GM19193 (cell line): ENCODE measurements around the gene JAKMIP1.

Source experiments
- POLR2A ChIP-seq: IDR thresholded peaks from 4 replicates; pipeline ENCODE4 v1.6.1; 2011; ENCODE audit not compliant: insufficient read depth, insufficient read length; ENCODE audit errors: extremely low read depth

The JAKMIP1 gene

GRCh38 chr4:6071959-6072720, 128.2 kb downstream of the JAKMIP1 start:
- no peak for TF ChIP-seq POLR2A

GRCh38 chr4:6071191-6071958, 129.0 kb downstream of the JAKMIP1 start:
- TF ChIP-seq POLR2A, result no peak

- TF ChIP-seq POLR2A, result no peak
Observed at GRCh38 chr4:6069845-6070709, 130.3 kb downstream of the JAKMIP1 start.

- no peak for TF ChIP-seq POLR2A
Observed at GRCh38 chr4:6068986-6069385, 131.4 kb downstream of the JAKMIP1 start.

DNA sequence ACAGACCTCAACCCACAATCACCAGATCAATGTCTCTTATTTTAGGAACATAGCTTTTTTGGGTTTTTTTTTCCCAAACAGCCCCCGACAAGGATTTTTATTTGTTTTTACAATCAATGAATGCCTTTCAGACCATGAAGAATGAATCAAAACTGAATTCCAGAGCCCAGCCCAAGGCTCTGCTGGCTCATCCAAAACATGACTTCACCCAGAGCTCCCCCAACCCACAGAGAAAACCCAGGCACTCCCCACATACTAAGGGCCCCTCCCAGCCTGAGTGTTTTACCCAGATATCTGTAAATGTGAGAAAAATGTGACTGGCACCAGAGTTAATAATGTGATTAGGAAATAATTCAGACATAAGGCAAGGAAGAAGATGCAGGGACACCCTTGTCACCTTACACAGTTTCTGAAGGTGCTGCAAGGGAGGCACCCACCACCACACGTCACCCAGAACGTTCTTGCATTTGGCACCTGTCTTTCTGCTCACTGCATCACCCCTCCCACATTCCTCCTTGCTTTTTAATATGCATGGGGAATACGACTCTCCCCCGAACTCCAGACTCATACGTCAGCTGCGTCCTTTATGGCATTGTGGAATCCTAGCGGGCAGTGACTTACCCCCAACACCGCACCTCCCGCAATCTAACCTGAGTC, 134.3 kb downstream of the JAKMIP1 start:
- no peak for TF ChIP-seq POLR2A

DNA sequence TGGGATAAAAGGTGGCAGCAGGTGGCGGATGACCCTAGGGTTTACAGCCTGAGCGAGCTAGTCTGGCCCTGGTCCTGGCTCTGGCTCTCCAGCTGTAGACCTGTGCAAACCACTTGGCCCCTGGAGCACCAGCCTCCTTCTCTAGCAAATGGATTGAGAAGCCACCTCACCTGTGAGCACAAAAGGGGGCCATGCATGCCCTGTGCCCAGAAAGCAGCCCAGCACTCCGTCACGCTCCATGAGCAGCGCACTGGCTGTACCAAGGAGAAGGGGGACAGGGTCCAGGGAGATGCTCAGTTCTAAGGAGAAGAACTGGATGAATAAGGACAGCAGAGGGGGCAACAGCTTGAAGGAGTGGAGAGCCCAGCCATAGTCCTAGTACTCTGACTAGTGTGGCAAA, 135.2 kb downstream of the JAKMIP1 start:
- no peak for TF ChIP-seq POLR2A

- TF ChIP-seq POLR2A, result no peak
Observed at GRCh38 chr4:6064383-6064782, 136.0 kb downstream of the JAKMIP1 start.

DNA sequence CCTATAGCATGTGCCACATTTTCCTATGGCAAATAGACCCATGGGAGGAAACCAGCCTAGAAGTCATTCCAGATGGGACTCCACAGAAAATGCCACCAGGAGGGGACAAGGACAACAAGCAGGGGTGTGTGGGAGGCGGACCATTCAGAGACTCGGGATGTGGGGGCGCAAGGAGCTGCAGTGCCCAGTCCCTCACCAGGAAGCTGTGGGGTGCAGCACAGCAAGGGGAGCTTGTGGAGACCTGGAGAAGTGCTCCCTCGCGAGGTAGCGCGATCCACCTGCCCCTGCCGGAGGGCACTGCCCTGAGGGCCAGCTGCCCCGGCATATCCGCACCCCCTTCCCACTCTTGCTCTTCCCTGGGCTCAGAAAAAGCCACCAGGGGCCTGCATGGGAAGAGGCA, 136.7 kb downstream of the JAKMIP1 start:
- no peak for TF ChIP-seq POLR2A

DNA sequence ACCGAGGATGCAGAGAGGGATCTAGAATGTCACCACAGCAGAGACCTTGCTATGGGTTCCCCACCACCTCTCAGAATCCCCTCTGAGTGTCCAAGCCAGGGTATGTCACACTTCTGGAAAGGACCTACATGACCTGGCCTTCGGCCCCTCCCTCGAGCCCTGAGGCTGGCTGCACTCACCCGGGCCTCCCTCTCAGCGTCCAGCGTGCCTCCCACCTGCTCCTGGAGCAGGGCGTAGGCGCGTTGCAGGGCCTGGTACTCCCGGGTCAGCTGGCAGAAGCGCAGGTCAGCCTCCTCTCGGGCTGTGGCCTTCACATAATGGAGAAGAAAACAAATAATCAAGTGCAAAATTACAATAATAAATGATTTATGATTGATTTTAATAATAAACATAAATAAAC, 138.2 kb downstream of the JAKMIP1 start:
- TF ChIP-seq POLR2A, result no peak

- TF ChIP-seq POLR2A, result no peak
Observed at GRCh38 chr4:6059375-6059805, 141.0 kb downstream of the JAKMIP1 start.

DNA sequence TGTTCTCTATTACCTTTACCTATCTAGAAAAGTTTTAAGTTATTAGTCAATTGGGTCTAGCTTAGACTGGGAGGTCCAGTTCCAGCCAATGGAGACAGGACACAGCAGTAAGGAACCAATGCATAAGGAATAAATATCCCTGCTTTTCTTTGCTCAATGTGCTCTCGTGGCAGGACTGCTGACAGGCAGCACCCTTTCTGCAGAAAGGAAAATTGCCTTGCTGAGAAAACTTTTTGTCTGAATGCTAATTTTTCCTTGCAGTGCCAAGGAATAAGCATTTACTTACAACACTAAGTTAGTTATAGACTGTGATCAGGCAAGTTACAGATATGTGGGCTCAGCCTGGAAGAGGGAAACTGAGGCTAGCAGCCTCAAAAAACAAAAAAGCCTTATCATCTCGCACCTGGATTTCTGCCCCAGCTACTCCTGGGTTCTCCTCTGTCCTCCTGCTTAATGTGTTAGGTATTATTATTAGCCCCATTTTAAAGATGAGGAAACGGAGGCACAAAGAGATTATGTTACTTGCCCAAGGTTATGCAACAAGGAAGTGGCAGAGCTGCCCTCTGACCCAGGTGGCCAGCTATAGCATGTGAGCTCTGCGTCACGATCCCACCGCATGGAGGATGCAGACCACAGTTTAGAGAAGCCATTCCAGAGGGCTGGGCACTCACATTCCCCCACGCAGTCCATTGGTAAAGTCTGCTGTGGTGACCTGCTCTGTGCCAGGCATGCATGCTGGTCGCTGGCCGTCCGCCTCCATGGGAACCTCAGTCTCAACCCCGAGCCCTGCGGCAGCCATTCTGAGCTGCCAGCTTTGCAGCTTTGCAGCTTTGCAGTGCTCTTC, 141.6 kb downstream of the JAKMIP1 start:
- TF ChIP-seq POLR2A, result no peak

- no peak for TF ChIP-seq POLR2A
Observed at GRCh38 chr4:6056976-6057766, 143.2 kb downstream of the JAKMIP1 start.

DNA sequence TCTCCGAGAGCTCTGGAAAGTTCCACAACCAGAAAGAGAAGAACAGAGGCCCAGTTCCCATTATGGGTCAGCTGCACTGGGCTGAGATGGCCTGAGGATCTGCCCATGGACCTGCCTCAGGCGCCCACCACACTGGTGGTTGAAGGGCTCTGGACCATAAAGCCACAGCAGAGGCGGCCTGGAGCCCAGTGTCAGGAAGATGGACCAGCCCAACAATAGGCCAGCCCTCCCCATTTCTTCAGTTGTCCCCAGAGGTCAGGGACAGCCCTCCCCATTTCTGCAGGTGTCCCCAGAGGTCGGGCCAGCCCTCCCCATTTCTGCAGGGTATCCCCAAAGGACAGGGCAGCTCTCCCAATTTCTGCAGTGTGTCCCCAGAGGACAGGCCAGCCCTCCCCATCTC, 144.9 kb downstream of the JAKMIP1 start:
- TF ChIP-seq POLR2A, result no peak
